ENCODE measurements around the gene PRSS37.
"Not testable (repeated sequence)": the region's sequence is repeated elsewhere in the genome, so short reads cannot be mapped to it uniquely, and the experiment has no call there.

Gene PRSS37

GRCh38 chr7:141841385-141841784, at the start of gene PRSS37:
PRSS37 (minus strand) TSS chr7:141841485; CDS start chr7:141841049, 436 bp downstream.
- DNase-seq: no peak

- DNase-seq: no peak
These were observed 48.0 kb upstream of the PRSS37 start for GRCh38 chr7:141889321-141889720.

- no peak for DNase-seq
These were observed 43.4 kb upstream of the PRSS37 start for GRCh38 chr7:141884539-141885225.

GRCh38 chr7:141880960-141881359, 39.7 kb upstream of the PRSS37 start:
- no peak for DNase-seq

GRCh38 chr7:141877365-141877764, 36.1 kb upstream of the PRSS37 start:
- no peak for DNase-seq

- DNase-seq: no peak
These were observed 35.1 kb upstream of the PRSS37 start for GRCh38 chr7:141876371-141876770.

- no peak for DNase-seq
These were observed 34.2 kb upstream of the PRSS37 start for GRCh38 chr7:141875453-141875852.

- DNase-seq: no peak
These were observed 33.5 kb upstream of the PRSS37 start for GRCh38 chr7:141874787-141875186.

GRCh38 chr7:141872931-141873330, 31.6 kb upstream of the PRSS37 start:
- DNase-seq: no peak

GRCh38 chr7:141866974-141867373, 25.7 kb upstream of the PRSS37 start:
- DNase-seq: no peak

GRCh38 chr7:141864765-141865447, 23.6 kb upstream of the PRSS37 start:
- no peak for DNase-seq

- no peak for DNase-seq
These were observed 18.9 kb upstream of the PRSS37 start for GRCh38 chr7:141860207-141860606.

- no peak for DNase-seq
These were observed 6.7 kb upstream of the PRSS37 start for GRCh38 chr7:141847996-141848395.

GRCh38 chr7:141844256-141844655, 3.0 kb upstream of the PRSS37 start:
- no peak for DNase-seq

GRCh38 chr7:141842904-141843303, 1.6 kb upstream of the PRSS37 start:
- no peak for DNase-seq

GRCh38 chr7:141840708-141841107, 577 bp downstream of the PRSS37 start:
- no peak for DNase-seq

GRCh38 chr7:141839256-141839655, 2.0 kb downstream of the PRSS37 start:
- DNase-seq: no peak

GRCh38 chr7:141838581-141838980, 2.7 kb downstream of the PRSS37 start:
- DNase-seq: no peak

- no peak for DNase-seq
These were observed 3.6 kb downstream of the PRSS37 start for GRCh38 chr7:141837683-141838082.

- DNase-seq: not testable (repeated sequence)
These were observed 18.9 kb downstream of the PRSS37 start for GRCh38 chr7:141822432-141822831.

GRCh38 chr7:141820067-141820466, 21.2 kb downstream of the PRSS37 start:
- DNase-seq: no peak

- no peak for DNase-seq
These were observed 48.8 kb downstream of the PRSS37 start for GRCh38 chr7:141792526-141792925.

- DNase-seq: no peak
These were observed 51.4 kb downstream of the PRSS37 start, which contains the start of gene TAS2R5 for GRCh38 chr7:141789917-141790316. TAS2R5 (plus strand) TSS chr7:141790217; CDS start chr7:141790362, 145 bp downstream.

GRCh38 chr7:141788296-141788695, 53.0 kb downstream of the PRSS37 start:
- DNase-seq: no peak

All from activated CD4-positive, alpha-beta T cell treated with anti-CD3 and anti-CD28 coated beads for 48 hours (primary cell).